Natural killer cell treated with Interleukin-12 subunit alpha and Interleukin-12 subunit beta and Interleukin-15 and Interleukin-18, amount 100 ng/mL, for 72 hours (primary cell): ENCODE results near the gene VAPA. TPM values are rescaled to one million over a fixed set of nuclear protein-coding genes. Genes with fewer than 3 reads are reported as not detected.
"Not testable (repeated sequence)": the region's sequence is repeated elsewhere in the genome, so short reads cannot be mapped to it uniquely, and the experiment has no call there.

Experiments used
- ATAC-seq, 2 donors: fragments of 150-1000 bp; cut with Tn5 transposase in 1 of 2; sonication (Bioruptor Pico), chemical (Tn5 transposase) in 1 of 2; 2 replicates each; pipeline ENCODE4 v1.10.0; 2021
- DNase-seq: peaks from one replicate; pipeline ENCODE4 v3.0.0; 2022; ENCODE audit warnings: low spot score
- H3K27ac Mint-ChIP-seq, 2 donors: 1 replicate in 1 of 2; 2 replicates in 1 of 2; pipeline ENCODE4 v1.8.0; 2022; ENCODE audit warnings: mixed read lengths in 2 of 2, mild to moderate bottlenecking in 1 of 2, moderate library complexity in 1 of 2
- H3K27me3 Mint-ChIP-seq, 2 donors: 1 replicate in 1 of 2; 2 replicates in 1 of 2; pipeline ENCODE4 v1.8.0; 2022; ENCODE audit warnings: mixed read lengths in 2 of 2
- H3K36me3 Mint-ChIP-seq: one replicate; pipeline ENCODE4 v1.8.0; 2022; ENCODE audit warnings: mixed read lengths
- H3K4me1 Mint-ChIP-seq, 2 donors: 1 replicate in 1 of 2; 2 replicates in 1 of 2; pipeline ENCODE4 v1.8.0; 2022; ENCODE audit warnings: low read depth in 2 of 2, mixed read lengths in 2 of 2, mild to moderate bottlenecking in 1 of 2
- H3K4me3 Mint-ChIP-seq: one replicate; pipeline ENCODE4 v1.8.0; 2022; ENCODE audit warnings: mixed read lengths
- H3K9me3 Mint-ChIP-seq: 2 replicates; pipeline ENCODE4 v1.8.0; 2022; ENCODE audit warnings: mixed read lengths
- total RNA-seq, 2 donors: library from RNA; stranded (reverse); gene quantifications; one replicate each; pipeline ENCODE4 v1.2.3, GENCODE V29; 2022

The VAPA gene
- total RNA-seq, 2 donors from 2014 or later: 146 to 153 TPM

DNA sequence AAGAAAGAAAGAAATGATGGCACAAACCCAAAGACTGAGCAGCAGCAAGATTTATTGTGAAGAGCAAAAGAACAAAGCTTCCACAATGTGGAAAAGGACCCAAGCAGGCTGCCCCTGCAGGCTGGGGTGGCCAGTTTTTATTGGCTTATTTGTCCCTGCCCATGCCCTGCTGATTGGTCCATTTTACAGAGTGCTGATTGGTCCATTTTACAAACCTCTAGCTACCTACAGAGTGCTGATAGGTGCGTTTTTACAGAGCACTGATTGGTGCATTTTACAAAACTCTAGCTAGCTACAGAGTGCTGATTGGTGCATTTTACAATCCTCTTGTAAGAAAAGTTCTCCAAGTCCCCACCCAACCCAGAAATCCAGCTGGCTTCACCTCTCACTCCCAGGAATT lies 1.5 kb upstream of the VAPA start:
- peaks cover 13 to 20% of the 10 kb centered on the region in 2 donors for H3K27me3 Mint-ChIP-seq

GRCh38 chr18:9913151-9913525 lies 678 bp upstream of the VAPA start:
- peaks cover 10 to 19% of the 10 kb centered on the region in 2 donors for H3K27me3 Mint-ChIP-seq
- H3K4me1 Mint-ChIP-seq: peaks cover 16 to 26% of the 10 kb centered on the region in 2 donors
- H3K4me3 Mint-ChIP-seq: peak overlapping the region; percentile 88
- DNase-seq: no peak
- no peaks in the 10 kb centered on the region for H3K36me3 Mint-ChIP-seq
- ATAC-seq: no peak
- peak overlapping the region; percentile 71 to 82 for H3K27ac Mint-ChIP-seq
- no peaks in the 10 kb centered on the region for H3K9me3 Mint-ChIP-seq

More for the DNA sequence above, 1.5 kb upstream of the VAPA start:
- H3K4me1 Mint-ChIP-seq: peaks cover 16 to 26% of the 10 kb centered on the region in 2 donors
- not testable (repeated sequence) for DNase-seq, H3K36me3 Mint-ChIP-seq, H3K9me3 Mint-ChIP-seq, ATAC-seq, H3K27ac Mint-ChIP-seq
- peak overlapping the region; percentile 88 for H3K4me3 Mint-ChIP-seq

GRCh38 chr18:9914334-9914583 lies 443 bp downstream of the VAPA start:
- Mint-ChIP-seq H3K27ac (peak overlapping the region in 1 of 2 donors; percentile 71), H3K27me3 (peaks cover 5 to 14% of the 10 kb centered on the region in 2 donors)
- no peak for ATAC-seq

DNA sequence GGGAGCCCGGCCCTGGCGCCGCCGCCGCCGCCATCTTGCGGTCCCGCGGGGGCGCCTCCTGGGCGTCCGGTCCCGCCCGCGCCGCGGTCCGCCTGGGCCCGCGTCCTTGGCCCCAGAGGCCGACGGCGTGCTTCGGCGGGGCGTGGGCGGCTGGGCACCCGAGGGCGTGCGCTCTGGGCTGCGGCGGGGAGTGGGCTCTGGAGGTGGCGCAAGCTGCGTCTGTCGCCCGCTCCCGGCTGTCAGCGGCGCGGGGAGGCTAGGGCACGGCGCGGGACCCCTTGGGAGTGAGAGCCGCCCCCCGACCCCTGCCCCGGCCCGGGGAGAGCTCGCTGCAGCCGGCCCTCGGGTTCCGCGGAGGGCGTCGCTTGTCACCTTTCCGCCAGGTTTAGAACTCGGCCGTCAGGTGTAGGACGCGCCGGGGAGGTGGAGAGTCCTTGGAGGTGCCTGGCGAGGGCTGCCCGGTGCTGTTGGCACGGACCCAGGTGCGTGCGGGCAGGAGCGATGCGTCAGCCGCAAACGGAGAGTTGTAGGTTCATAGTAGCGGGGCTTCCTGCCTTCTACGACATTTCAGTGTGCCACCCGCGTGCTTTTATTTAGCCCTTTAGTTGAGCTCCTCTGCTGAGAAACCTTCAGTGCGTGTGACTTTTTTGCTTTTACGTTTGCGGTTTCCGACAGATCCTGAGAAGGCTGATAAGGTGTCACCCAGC lies 921 bp downstream of the VAPA start:
- H3K27me3 Mint-ChIP-seq: peaks cover under 1 to 9% of the 10 kb centered on the region in 2 donors
- H3K4me1 Mint-ChIP-seq: peaks cover 16 to 26% of the 10 kb centered on the region in 2 donors
- peak; percentile 57 to 64 for ATAC-seq
- H3K9me3 Mint-ChIP-seq: no peaks in the 10 kb centered on the region
- DNase-seq: peak; percentile 77
- H3K36me3 Mint-ChIP-seq: no peaks in the 10 kb centered on the region
- peak overlapping the region; percentile 95 for H3K4me3 Mint-ChIP-seq
- peak overlapping the region; percentile 81 to 89 for H3K27ac Mint-ChIP-seq

More at GRCh38 chr18:9914334-9914583, 443 bp downstream of the VAPA start:
- H3K4me3 Mint-ChIP-seq: peak overlapping the region; percentile 88
- no peaks in the 10 kb centered on the region for H3K9me3 Mint-ChIP-seq
- peaks cover 16 to 26% of the 10 kb centered on the region in 2 donors for H3K4me1 Mint-ChIP-seq
- H3K36me3 Mint-ChIP-seq: no peaks in the 10 kb centered on the region
- DNase-seq: no peak

- no peak for ATAC-seq
- no peak for DNase-seq
- Mint-ChIP-seq H3K4me3 (peak overlapping the region; percentile 95), H3K36me3 (no peaks in the 10 kb centered on the region), H3K27ac (peak overlapping the region; percentile 81 to 89), H3K9me3 (no peaks in the 10 kb centered on the region), H3K4me1 (peaks cover 16 to 26% of the 10 kb centered on the region in 2 donors), H3K27me3 (peaks cover 0 to 2% of the 10 kb centered on the region in 2 donors)
Measured at GRCh38 chr18:9915291-9916076, 1.7 kb downstream of the VAPA start.

GRCh38 chr18:9916077-9916639 lies 2.3 kb downstream of the VAPA start:
- peak overlapping the region; percentile 81 to 89 for H3K27ac Mint-ChIP-seq

DNA sequence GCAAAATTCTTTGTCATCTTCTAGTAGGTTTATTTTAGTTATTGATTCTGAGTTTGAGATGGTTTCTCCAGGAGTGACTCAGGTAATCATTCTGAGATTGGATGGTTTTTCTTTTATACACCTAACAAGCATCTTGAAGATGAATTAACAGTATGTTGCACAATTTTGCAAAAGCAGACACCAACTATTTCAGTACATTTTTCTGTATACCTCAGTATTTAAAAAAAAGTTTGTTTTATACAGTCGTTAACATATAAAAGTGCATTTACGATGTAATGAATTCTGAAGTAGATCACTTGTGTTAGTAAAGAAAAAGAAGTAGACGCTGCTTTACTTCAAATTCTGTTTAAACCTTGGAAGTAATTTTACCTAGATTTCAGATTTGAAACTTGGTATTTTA lies 3.0 kb downstream of the VAPA start:
- Mint-ChIP-seq H3K4me3 (peak overlapping the region; percentile 95), H3K9me3 (no peaks in the 10 kb centered on the region), H3K27ac (no peak overlapping the region), H3K36me3 (no peaks in the 10 kb centered on the region), H3K4me1 (peaks cover 16 to 26% of the 10 kb centered on the region in 2 donors), H3K27me3 (no peaks in the 10 kb centered on the region)
- DNase-seq (no peak), ATAC-seq (no peak)

More at GRCh38 chr18:9916077-9916639, 2.3 kb downstream of the VAPA start:
- Mint-ChIP-seq H3K4me1 (peaks cover 16 to 26% of the 10 kb centered on the region in 2 donors), H3K36me3 (no peaks in the 10 kb centered on the region), H3K9me3 (no peaks in the 10 kb centered on the region), H3K27me3 (no peaks in the 10 kb centered on the region), H3K4me3 (peak overlapping the region; percentile 95)
- no peak for ATAC-seq
- no peak for DNase-seq

DNA sequence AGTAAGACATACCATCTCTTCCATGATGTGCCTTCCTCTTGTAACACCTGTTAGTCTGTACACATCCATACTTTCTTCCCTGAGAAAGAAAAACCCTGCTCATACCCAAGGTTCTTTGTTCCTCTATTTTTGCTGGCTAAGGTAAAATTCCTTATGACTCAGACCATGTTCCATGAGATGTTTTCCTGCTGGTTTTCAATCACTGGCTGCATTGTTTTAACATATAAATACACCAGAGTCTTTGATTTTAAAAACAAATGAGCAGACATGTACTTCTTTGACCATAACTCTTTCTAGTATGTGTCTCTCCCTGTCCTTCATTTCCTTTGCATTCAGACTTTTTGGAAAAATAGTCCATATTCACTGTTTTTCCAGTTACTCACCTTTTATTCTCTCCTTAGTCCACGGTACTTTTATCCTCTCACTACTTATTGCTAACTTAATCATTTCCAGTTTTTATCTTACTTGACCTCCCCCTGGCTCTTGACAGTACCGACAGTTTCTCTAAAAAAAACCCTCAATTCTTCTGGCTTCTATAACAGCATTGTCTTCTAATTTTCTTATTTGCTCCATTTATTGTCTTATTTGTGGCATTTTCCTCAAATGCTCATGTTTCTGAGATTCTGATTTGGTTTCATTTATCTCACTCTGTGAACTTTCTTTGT lies 4.3 kb downstream of the VAPA start:
- no peaks in the 10 kb centered on the region for H3K36me3 Mint-ChIP-seq
- peaks cover 19 to 28% of the 10 kb centered on the region in 2 donors for H3K4me1 Mint-ChIP-seq
- DNase-seq (no peak), ATAC-seq (no peak)
- H3K4me3 Mint-ChIP-seq: no peak overlapping the region
- no peaks in the 10 kb centered on the region for H3K27me3 Mint-ChIP-seq
- no peaks in the 10 kb centered on the region for H3K9me3 Mint-ChIP-seq
- no peak overlapping the region for H3K27ac Mint-ChIP-seq

- no peaks in the 10 kb centered on the region for H3K9me3 Mint-ChIP-seq
- no peaks in the 10 kb centered on the region for H3K27me3 Mint-ChIP-seq
- H3K4me1 Mint-ChIP-seq: peaks cover 23 to 29% of the 10 kb centered on the region in 2 donors
- H3K4me3 Mint-ChIP-seq: no peak overlapping the region
- H3K27ac Mint-ChIP-seq: no peak overlapping the region
- H3K36me3 Mint-ChIP-seq: no peaks in the 10 kb centered on the region
- no peak for DNase-seq
- no peak for ATAC-seq
Measured at GRCh38 chr18:9919564-9920232, 5.9 kb downstream of the VAPA start.

GRCh38 chr18:9922592-9923311 lies 8.9 kb downstream of the VAPA start:
- no peak for ATAC-seq
- DNase-seq: no peak
- peaks cover 21 to 32% of the 10 kb centered on the region in 2 donors for H3K4me1 Mint-ChIP-seq

DNA sequence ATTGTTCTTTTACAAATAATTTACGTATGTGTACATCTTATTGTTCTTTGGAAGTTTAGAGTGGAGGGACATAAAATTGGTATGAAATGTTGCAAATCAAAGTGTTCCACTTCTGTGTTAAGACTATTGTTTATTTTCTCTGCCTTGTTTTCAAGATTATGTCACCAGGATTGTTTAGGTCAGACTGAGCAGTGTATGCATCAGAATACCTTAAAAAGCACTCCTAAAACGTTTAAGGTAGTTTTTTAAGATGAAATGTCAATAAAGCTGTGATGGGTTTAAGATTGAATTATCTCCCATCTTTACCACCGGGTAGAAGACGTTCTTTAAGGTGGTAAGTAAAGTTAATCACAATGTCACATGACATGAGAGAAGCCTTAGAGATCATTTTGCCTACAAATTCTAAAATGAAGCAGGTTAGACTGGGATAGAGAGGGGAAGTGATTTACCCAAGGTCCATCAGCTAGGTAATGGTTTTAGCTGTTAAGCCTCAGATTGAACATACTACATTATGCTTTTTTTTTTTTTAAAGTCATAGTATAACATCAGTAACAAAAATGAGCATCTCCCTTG lies 10.6 kb downstream of the VAPA start:
- ATAC-seq: no peak
- Mint-ChIP-seq H3K36me3 (no peaks in the 10 kb centered on the region), H3K4me1 (peaks cover 26 to 43% of the 10 kb centered on the region in 2 donors), H3K4me3 (no peak overlapping the region), H3K27ac (no peak overlapping the region), H3K27me3 (no peaks in the 10 kb centered on the region), H3K9me3 (no peaks in the 10 kb centered on the region)
- no peak for DNase-seq

More at GRCh38 chr18:9922592-9923311, 8.9 kb downstream of the VAPA start:
- no peaks in the 10 kb centered on the region for H3K9me3 Mint-ChIP-seq
- no peak overlapping the region for H3K27ac Mint-ChIP-seq
- no peaks in the 10 kb centered on the region for H3K27me3 Mint-ChIP-seq
- no peaks in the 10 kb centered on the region for H3K36me3 Mint-ChIP-seq
- H3K4me3 Mint-ChIP-seq: peak overlapping the region; percentile 35

- H3K9me3 Mint-ChIP-seq: no peaks in the 10 kb centered on the region
- DNase-seq (no peak), ATAC-seq (no peak)
- H3K27me3 Mint-ChIP-seq: no peaks in the 10 kb centered on the region
- peaks cover 28 to 43% of the 10 kb centered on the region in 2 donors for H3K4me1 Mint-ChIP-seq
- no peaks in the 10 kb centered on the region for H3K36me3 Mint-ChIP-seq
- H3K27ac Mint-ChIP-seq: no peak overlapping the region
- no peak overlapping the region for H3K4me3 Mint-ChIP-seq
Measured at GRCh38 chr18:9925369-9925768, 11.6 kb downstream of the VAPA start.
